ENCODE measurements around the gene VTI1A.

- TF ChIP-seq POLR2A (IDR thresholded peaks at IDR 0.05) (no peak), CTCF (IDR thresholded peaks at IDR 0.05) (no peak)
Measured at GRCh38 chr10:112706577-112706976, 259.6 kb downstream of the VTI1A start.
